GM19099 (cell line): ENCODE results near the gene PAX5.

Source experiments
- POLR2A ChIP-seq: IDR thresholded peaks from 3 replicates; pipeline ENCODE4 v1.6.1; 2011; ENCODE audit warnings: low read depth; ENCODE audit not compliant: insufficient read length; ENCODE audit errors: extremely low read depth

The PAX5 gene

GRCh38 chr9:36961051-36961450 lies 73.0 kb downstream of the PAX5 start:
- TF ChIP-seq POLR2A, result no peak

GRCh38 chr9:36960575-36960955 lies 73.5 kb downstream of the PAX5 start:
- TF ChIP-seq POLR2A, result no peak

- TF ChIP-seq POLR2A, result no peak
Measured at GRCh38 chr9:36959681-36960574, 74.1 kb downstream of the PAX5 start.

- no peak for TF ChIP-seq POLR2A
Measured at GRCh38 chr9:36956908-36957307, 77.2 kb downstream of the PAX5 start.

GRCh38 chr9:36950389-36950788 lies 83.7 kb downstream of the PAX5 start:
- no peak for TF ChIP-seq POLR2A

GRCh38 chr9:36949466-36949865 lies 84.6 kb downstream of the PAX5 start:
- no peak for TF ChIP-seq POLR2A

- TF ChIP-seq POLR2A, result no peak
Measured at GRCh38 chr9:36948051-36948450, 86.0 kb downstream of the PAX5 start.

- no peak for TF ChIP-seq POLR2A
Measured at GRCh38 chr9:36946653-36947052, 87.4 kb downstream of the PAX5 start.

- TF ChIP-seq POLR2A, result no peak
Measured at GRCh38 chr9:36945999-36946398, 88.1 kb downstream of the PAX5 start.

- no peak for TF ChIP-seq POLR2A
Measured at GRCh38 chr9:36942891-36943290, 91.2 kb downstream of the PAX5 start.

- no peak for TF ChIP-seq POLR2A
Measured at GRCh38 chr9:36941441-36941840, 92.6 kb downstream of the PAX5 start.

GRCh38 chr9:36940881-36941280 lies 93.2 kb downstream of the PAX5 start:
- TF ChIP-seq POLR2A, result no peak

GRCh38 chr9:36940500-36940853 lies 93.6 kb downstream of the PAX5 start:
- TF ChIP-seq POLR2A, result no peak

GRCh38 chr9:36939655-36940499 lies 94.2 kb downstream of the PAX5 start:
- TF ChIP-seq POLR2A, result no peak

GRCh38 chr9:36939214-36939613 lies 94.9 kb downstream of the PAX5 start:
- TF ChIP-seq POLR2A, result no peak

- no peak for TF ChIP-seq POLR2A
Measured at GRCh38 chr9:36938617-36939016, 95.5 kb downstream of the PAX5 start.
